AG08396 (cell line): ENCODE results near the gene NDOR1.

ENCODE experiments used
- DNase-seq: peaks from one replicate; pipeline ENCODE4 v3.0.0; 2012; ENCODE audit warnings: low spot score, mixed read lengths

The NDOR1 gene

GRCh38 chr9:137205126-137206069, at the start of gene NDOR1, which contains the start of gene TMEM203:
Gene NDOR1, plus strand, starts transcription at chr9:137205700. Its CDS starts 78 bp downstream, at chr9:137205778.
Gene TMEM203, minus strand, starts transcription at chr9:137205648. Its CDS starts 234 bp downstream, at chr9:137205414.
- peak; percentile 97 for DNase-seq

- DNase-seq, result peak; percentile 90
These were observed 48.7 kb upstream of the NDOR1 start for GRCh38 chr9:137156567-137157375.

GRCh38 chr9:137157618-137158415, 47.7 kb upstream of the NDOR1 start:
- no peak for DNase-seq

- DNase-seq, result no peak
These were observed 46.9 kb upstream of the NDOR1 start for GRCh38 chr9:137158625-137159024.

- DNase-seq, result no peak
These were observed 46.1 kb upstream of the NDOR1 start for GRCh38 chr9:137159105-137160053.

GRCh38 chr9:137160054-137160425, 45.5 kb upstream of the NDOR1 start:
- DNase-seq, result no peak

- no peak for DNase-seq
These were observed 44.6 kb upstream of the NDOR1 start for GRCh38 chr9:137160716-137161557.

- DNase-seq, result no peak
These were observed 43.7 kb upstream of the NDOR1 start for GRCh38 chr9:137161558-137162486.

GRCh38 chr9:137162505-137163364, 42.8 kb upstream of the NDOR1 start:
- peak; percentile 74 for DNase-seq

- DNase-seq, result peak; percentile 74
These were observed 42.2 kb upstream of the NDOR1 start for GRCh38 chr9:137163365-137163715.

- DNase-seq, result no peak
These were observed 41.7 kb upstream of the NDOR1 start for GRCh38 chr9:137163805-137164204.

- no peak for DNase-seq
These were observed 40.9 kb upstream of the NDOR1 start for GRCh38 chr9:137164370-137165249.

GRCh38 chr9:137165250-137165836, 40.2 kb upstream of the NDOR1 start:
- DNase-seq, result no peak

GRCh38 chr9:137166380-137167229, 38.9 kb upstream of the NDOR1 start:
- DNase-seq, result no peak

- no peak for DNase-seq
These were observed 38.2 kb upstream of the NDOR1 start for GRCh38 chr9:137167277-137167746.
